ENCODE measurements around the gene RABGGTA.
A peak's percentile ranks its signal among the peaks of the same experiment; 100 is the strongest.

The RABGGTA gene

GRCh38 chr14:24304019-24304387 is 32.6 kb upstream of the RABGGTA start:
- no peak for DNase-seq (ENCODE audit: low spot score)

- no peak for DNase-seq (ENCODE audit: low spot score)
Measured at GRCh38 chr14:24300326-24300980, 29.1 kb upstream of the RABGGTA start.

GRCh38 chr14:24299255-24300191 is 28.1 kb upstream of the RABGGTA start, which contains the start of the genes DHRS1 and NOP9:
Gene DHRS1 (minus strand): TSS chr14:24299780. CDS start chr14:24299106, 674 bp downstream.
Gene NOP9 (plus strand): TSS chr14:24299850. CDS start chr14:24299955, 105 bp downstream.
- peak; percentile 90 for DNase-seq (ENCODE audit: low spot score)

- DNase-seq (ENCODE audit: low spot score): no peak
Measured at GRCh38 chr14:24298892-24299254, 27.5 kb upstream of the RABGGTA start.

GRCh38 chr14:24297190-24297964 is 26.0 kb upstream of the RABGGTA start:
- DNase-seq (ENCODE audit: low spot score): no peak

GRCh38 chr14:24296341-24297157 is 25.2 kb upstream of the RABGGTA start:
- DNase-seq (ENCODE audit: low spot score): peak; percentile 72

GRCh38 chr14:24293525-24293924 is 22.1 kb upstream of the RABGGTA start:
- DNase-seq (ENCODE audit: low spot score): no peak

- no peak for DNase-seq (ENCODE audit: low spot score)
Measured at GRCh38 chr14:24292118-24292807, 20.9 kb upstream of the RABGGTA start.

GRCh38 chr14:24291446-24292117 is 20.2 kb upstream of the RABGGTA start:
- DNase-seq (ENCODE audit: low spot score): no peak

- DNase-seq (ENCODE audit: low spot score): no peak
Measured at GRCh38 chr14:24290746-24291145, 19.3 kb upstream of the RABGGTA start.

GRCh38 chr14:24289649-24290280 is 18.4 kb upstream of the RABGGTA start:
- no peak for DNase-seq (ENCODE audit: low spot score)

GRCh38 chr14:24286996-24287395 is 15.6 kb upstream of the RABGGTA start:
- DNase-seq (ENCODE audit: low spot score): no peak

GRCh38 chr14:24285351-24285750 is 14.0 kb upstream of the RABGGTA start:
- DNase-seq (ENCODE audit: low spot score): no peak

GRCh38 chr14:24284501-24285035 is 13.2 kb upstream of the RABGGTA start:
- no peak for DNase-seq (ENCODE audit: low spot score)

GRCh38 chr14:24283796-24284460 is 12.5 kb upstream of the RABGGTA start:
- DNase-seq (ENCODE audit: low spot score): no peak

GRCh38 chr14:24282736-24283135 is 11.3 kb upstream of the RABGGTA start:
- DNase-seq (ENCODE audit: low spot score): no peak

- no peak for DNase-seq (ENCODE audit: low spot score)
Measured at GRCh38 chr14:24281636-24282035, 10.2 kb upstream of the RABGGTA start.

GRCh38 chr14:24280797-24281460 is 9.5 kb upstream of the RABGGTA start:
- DNase-seq (ENCODE audit: low spot score): no peak

Measured in CD4-positive, alpha-beta T cell treated with Interleukin-6 at 100 ng/mL for 8 hours (primary cell).